ENCODE data around the gene PPIG. TPM values are rescaled to one million over a fixed set of nuclear protein-coding genes. Genes with fewer than 3 reads are reported as not detected.

Gene PPIG
- total and polyA plus RNA-seq, 9 of the 15 experiments (the other 6 are each of a cell fraction or from before 2014, with no cell fraction given) = 52.5 to 166 (median 124) TPM

DNA sequence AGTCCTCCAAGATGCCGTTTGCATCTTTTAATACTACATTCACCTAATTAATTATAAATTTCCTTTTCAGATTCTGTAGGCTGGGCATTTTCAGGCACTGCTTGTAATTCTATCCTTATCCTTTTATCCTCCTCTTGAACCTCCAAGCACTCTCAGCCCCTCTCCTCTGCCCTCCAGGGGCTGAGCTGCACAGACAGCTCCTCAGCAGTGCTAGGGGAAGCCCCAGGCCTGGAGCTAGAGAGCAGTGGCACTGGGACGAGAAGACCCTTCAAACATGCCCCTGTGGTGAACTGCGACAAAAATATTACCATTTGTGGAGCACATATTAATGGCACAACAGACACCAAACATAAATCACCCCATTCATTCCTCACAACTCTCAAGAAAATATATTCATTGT lies 77.1 kb downstream of the PPIG start:
- 68% methylated on average over 3 of the region's 3 CpGs for WGBS (ENCODE audit: insufficient coverage, low coverage, missing lambda C conversion rate)
- H3K9me1 ChIP-seq (ENCODE audit: control insufficient read depth, insufficient read depth, low read length) = no peaks in the 10 kb centered on the region
- CTCF ChIA-PET (ENCODE audit: low intra/inter-chr PET ratio) = no interaction called here
- H3K9me3 ChIP-seq (replicated peaks; ENCODE audit: control insufficient read depth, insufficient read depth, low read depth, low read length) = no peaks in the 10 kb centered on the region
- no peak for ATAC-seq
- H3K79me2 ChIP-seq (ENCODE audit: control insufficient read depth, insufficient read depth, low read length) = no peaks in the 10 kb centered on the region
- H3K4me3 ChIP-seq = no peak overlapping the region
- H3K27me3 ChIP-seq (ENCODE audit: control insufficient read depth in 2 of 2, insufficient read depth in 2 of 2, low read length in 2 of 2) = no peaks in the 10 kb centered on the region
- no peak overlapping the region for H3K4me2 ChIP-seq (ENCODE audit: insufficient read depth, low read length)
- BruUV-seq (replicated peaks) = no TSS peak
- H4K20me1 ChIP-seq (replicated peaks; ENCODE audit: control insufficient read depth, insufficient read depth, low read length) = no peaks in the 10 kb centered on the region
- H3K27ac ChIP-seq (ENCODE audit: extremely low read depth, low read depth, low read length) = no peak overlapping the region
- FAIRE-seq = no peak
- POLR2A ChIA-PET = interaction anchor here (0.7 to 1.2 kb wide), 2 partner anchors 21 to 71 kb away, joined by 3 read pairs; no protein-coding TSS in a partner anchor
- in situ Hi-C loops (cut with MboI) = no loop called here
- H3K9ac ChIP-seq (ENCODE audit: insufficient read depth in 1 of 2, low read depth in 2 of 2, low read length in 2 of 2) = peak overlapping the region in 1 of 2 experiments; percentile 54; a peak in 1 of 4 replicates
- H3K36me3 ChIP-seq (ENCODE audit: control insufficient read depth, insufficient read depth, low read length) = no peaks in the 10 kb centered on the region
- intact Hi-C loops (cut with micrococcal nuclease) = loop anchor here (10.0 kb wide), 1 partner anchor 264 kb away; no protein-coding TSS in a partner anchor
- peak overlapping the region; percentile 6; the same call in 1 of the 2 replicates for H2AFZ ChIP-seq (ENCODE audit: low read depth, low read length)
- DNase-seq (ENCODE audit: extremely low read depth in 1 of 4, low spot score in 3 of 4) = no peak
- H3K4me1 ChIP-seq (replicated peaks in 1 of 2; ENCODE audit: control insufficient read depth in 2 of 2, insufficient read depth in 2 of 2, low read length in 2 of 2) = peaks cover 10 to 50% of the 10 kb centered on the region in 2 experiments
- TF ChIP-seq SIRT6 (IDR thresholded peaks at IDR 0.05; ENCODE audit: low read depth, low read length) = no peak
- TF ChIP-seq, protein P1, sequence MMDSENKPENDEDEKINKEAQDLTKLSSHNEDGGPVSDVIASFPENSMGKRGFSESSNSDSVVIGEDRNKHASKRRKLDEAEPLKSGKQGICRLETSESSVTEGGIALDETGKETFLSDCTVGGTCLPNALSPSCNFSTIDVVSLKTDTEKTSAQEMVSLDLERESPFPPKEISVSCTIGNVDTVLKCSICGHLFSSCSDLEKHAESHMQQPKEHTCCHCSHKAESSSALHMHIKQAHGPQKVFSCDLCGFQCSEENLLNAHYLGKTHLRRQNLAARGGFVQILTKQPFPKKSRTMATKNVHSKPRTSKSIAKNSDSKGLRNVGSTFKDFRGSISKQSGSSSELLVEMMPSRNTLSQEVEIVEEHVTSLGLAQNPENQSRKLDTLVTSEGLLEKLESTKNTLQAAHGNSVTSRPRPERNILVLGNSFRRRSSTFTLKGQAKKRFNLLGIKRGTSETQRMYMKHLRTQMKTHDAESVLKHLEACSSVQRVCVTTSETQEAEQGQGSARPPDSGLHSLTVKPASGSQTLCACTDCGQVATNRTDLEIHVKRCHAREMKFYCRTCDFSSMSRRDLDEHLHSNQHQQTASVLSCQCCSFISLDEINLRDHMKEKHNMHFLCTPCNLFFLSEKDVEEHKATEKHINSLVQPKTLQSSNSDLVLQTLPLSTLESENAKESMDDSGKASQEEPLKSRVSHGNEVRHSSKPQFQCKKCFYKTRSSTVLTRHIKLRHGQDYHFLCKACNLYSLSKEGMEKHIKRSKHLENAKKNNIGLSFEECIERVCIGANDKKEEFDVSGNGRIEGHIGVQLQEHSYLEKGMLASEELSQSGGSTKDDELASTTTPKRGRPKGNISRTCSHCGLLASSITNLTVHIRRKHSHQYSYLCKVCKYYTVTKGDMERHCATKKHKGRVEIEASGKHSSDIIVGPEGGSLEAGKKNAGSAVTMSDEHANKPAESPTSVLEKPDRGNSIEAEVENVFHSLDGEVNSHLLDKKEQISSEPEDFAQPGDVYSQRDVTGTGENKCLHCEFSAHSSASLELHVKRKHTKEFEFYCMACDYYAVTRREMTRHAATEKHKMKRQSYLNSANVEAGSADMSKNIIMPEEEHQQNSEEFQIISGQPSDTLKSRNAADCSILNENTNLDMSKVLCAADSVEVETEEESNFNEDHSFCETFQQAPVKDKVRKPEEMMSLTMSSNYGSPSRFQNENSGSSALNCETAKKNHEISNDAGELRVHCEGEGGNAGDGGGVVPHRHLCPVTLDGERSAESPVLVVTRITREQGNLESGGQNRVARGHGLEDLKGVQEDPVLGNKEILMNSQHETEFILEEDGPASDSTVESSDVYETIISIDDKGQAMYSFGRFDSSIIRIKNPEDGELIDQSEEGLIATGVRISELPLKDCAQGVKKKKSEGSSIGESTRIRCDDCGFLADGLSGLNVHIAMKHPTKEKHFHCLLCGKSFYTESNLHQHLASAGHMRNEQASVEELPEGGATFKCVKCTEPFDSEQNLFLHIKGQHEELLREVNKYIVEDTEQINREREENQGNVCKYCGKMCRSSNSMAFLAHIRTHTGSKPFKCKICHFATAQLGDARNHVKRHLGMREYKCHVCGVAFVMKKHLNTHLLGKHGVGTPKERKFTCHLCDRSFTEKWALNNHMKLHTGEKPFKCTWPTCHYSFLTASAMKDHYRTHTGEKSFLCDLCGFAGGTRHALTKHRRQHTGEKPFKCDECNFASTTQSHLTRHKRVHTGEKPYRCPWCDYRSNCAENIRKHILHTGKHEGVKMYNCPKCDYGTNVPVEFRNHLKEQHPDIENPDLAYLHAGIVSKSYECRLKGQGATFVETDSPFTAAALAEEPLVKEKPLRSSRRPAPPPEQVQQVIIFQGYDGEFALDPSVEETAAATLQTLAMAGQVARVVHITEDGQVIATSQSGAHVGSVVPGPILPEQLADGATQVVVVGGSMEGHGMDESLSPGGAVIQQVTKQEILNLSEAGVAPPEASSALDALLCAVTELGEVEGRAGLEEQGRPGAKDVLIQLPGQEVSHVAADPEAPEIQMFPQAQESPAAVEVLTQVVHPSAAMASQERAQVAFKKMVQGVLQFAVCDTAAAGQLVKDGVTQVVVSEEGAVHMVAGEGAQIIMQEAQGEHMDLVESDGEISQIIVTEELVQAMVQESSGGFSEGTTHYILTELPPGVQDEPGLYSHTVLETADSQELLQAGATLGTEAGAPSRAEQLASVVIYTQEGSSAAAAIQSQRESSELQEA (IDR thresholded peaks at IDR 0.05; ENCODE audit: low read depth) = no peak
- TF ChIP-seq, protein P2, sequence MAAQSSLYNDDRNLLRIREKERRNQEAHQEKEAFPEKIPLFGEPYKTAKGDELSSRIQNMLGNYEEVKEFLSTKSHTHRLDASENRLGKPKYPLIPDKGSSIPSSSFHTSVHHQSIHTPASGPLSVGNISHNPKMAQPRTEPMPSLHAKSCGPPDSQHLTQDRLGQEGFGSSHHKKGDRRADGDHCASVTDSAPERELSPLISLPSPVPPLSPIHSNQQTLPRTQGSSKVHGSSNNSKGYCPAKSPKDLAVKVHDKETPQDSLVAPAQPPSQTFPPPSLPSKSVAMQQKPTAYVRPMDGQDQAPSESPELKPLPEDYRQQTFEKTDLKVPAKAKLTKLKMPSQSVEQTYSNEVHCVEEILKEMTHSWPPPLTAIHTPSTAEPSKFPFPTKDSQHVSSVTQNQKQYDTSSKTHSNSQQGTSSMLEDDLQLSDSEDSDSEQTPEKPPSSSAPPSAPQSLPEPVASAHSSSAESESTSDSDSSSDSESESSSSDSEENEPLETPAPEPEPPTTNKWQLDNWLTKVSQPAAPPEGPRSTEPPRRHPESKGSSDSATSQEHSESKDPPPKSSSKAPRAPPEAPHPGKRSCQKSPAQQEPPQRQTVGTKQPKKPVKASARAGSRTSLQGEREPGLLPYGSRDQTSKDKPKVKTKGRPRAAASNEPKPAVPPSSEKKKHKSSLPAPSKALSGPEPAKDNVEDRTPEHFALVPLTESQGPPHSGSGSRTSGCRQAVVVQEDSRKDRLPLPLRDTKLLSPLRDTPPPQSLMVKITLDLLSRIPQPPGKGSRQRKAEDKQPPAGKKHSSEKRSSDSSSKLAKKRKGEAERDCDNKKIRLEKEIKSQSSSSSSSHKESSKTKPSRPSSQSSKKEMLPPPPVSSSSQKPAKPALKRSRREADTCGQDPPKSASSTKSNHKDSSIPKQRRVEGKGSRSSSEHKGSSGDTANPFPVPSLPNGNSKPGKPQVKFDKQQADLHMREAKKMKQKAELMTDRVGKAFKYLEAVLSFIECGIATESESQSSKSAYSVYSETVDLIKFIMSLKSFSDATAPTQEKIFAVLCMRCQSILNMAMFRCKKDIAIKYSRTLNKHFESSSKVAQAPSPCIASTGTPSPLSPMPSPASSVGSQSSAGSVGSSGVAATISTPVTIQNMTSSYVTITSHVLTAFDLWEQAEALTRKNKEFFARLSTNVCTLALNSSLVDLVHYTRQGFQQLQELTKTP (IDR thresholded peaks at IDR 0.05; ENCODE audit: low read depth in 1 of 2, partially characterized antibody in 2 of 2) = no peak
- no peak for TF ChIP-seq NFIX (CRISPR knock-in tag; IDR thresholded peaks at IDR 0.05; ENCODE audit: low read depth)
- TF ChIP-seq GTF2F1 (IDR thresholded peaks at IDR 0.05; ENCODE audit: low read depth, low read length) = no peak
- TF ChIP-seq, protein P3, sequence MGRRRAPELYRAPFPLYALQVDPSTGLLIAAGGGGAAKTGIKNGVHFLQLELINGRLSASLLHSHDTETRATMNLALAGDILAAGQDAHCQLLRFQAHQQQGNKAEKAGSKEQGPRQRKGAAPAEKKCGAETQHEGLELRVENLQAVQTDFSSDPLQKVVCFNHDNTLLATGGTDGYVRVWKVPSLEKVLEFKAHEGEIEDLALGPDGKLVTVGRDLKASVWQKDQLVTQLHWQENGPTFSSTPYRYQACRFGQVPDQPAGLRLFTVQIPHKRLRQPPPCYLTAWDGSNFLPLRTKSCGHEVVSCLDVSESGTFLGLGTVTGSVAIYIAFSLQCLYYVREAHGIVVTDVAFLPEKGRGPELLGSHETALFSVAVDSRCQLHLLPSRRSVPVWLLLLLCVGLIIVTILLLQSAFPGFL (CRISPR knock-in tag; IDR thresholded peaks at IDR 0.05) = no peak
